IMR-90 (cell line): ENCODE measurements around the gene POLR1H. TPM values are rescaled to one million over a fixed set of nuclear protein-coding genes. Genes with fewer than 3 reads are reported as not detected.

Experiments
- ATAC-seq: fragments of 200-7000 bp; cut with Tn5 transposase; 2 replicates; pipeline ENCODE4 v1.9.1; 2020; ENCODE audit warnings: low read depth, mild to moderate bottlenecking, moderate library complexity
- BruUV-seq: library from RNA; stranded (reverse); fragments of 400-500 nt; replicated peaks from 2 replicates; lab custom pipeline; 2021; lab: Mats Ljungman, UMichigan
- CTCF ChIA-PET: fragments of 300-600 bp; formaldehyde crosslinking; extraction: SDS; loops from one replicate; lab custom pipeline; 2021; ENCODE audit warnings: antibody characterized with exemption; lab: Yijun Ruan, JAX
- POLR2A ChIA-PET: fragments of 300-600 bp; sonication (Branson Sonifier 250); formaldehyde crosslinking; loops from one replicate; lab custom pipeline; 2022; ENCODE audit warnings: antibody characterized with exemption; ENCODE audit not compliant: unreplicated experiment; lab: Charles Lee
- DNase-seq: peaks from one replicate; pipeline ENCODE4 v3.0.0; 2013
- H2AFZ ChIP-seq: replicated peaks from 2 replicates; pipeline ENCODE3; 2013; ENCODE audit warnings: low read length, mild to moderate bottlenecking; ENCODE audit not compliant: poor library complexity
- H2AK5ac ChIP-seq: 2 replicates; pipeline ENCODE4 v1.6.1; 2013; ENCODE audit warnings: low read depth, low read length, inconsistent platforms
- H2AK9ac ChIP-seq: replicated peaks from 2 replicates; pipeline ENCODE3; 2013; ENCODE audit warnings: mild to moderate bottlenecking, low read depth, low read length, moderate library complexity; ENCODE audit not compliant: poor library complexity
- H2BK120ac ChIP-seq: 2 replicates; pipeline ENCODE4 v1.6.1; 2013; ENCODE audit warnings: low read depth, low read length, inconsistent platforms
- H2BK15ac ChIP-seq: 3 replicates; pipeline ENCODE4 v1.6.1; 2013; ENCODE audit warnings: low read depth, low read length, inconsistent platforms
- H2BK20ac ChIP-seq: 2 replicates; pipeline ENCODE4 v1.6.1; 2013; ENCODE audit warnings: low read depth, mild to moderate bottlenecking, inconsistent platforms, low read length, moderate library complexity
- H2BK5ac ChIP-seq: 2 replicates; pipeline ENCODE4 v1.6.1; 2013; ENCODE audit warnings: mild to moderate bottlenecking, low read depth, low read length, inconsistent platforms; ENCODE audit not compliant: poor library complexity, severe bottlenecking
- H3K14ac ChIP-seq: replicated peaks from 2 replicates; pipeline ENCODE4 v1.6.1; 2013; ENCODE audit warnings: low read depth, low read length, inconsistent platforms
- H3K18ac ChIP-seq: 2 replicates; pipeline ENCODE4 v1.6.1; 2013; ENCODE audit warnings: low read depth, low read length, control low read depth
- H3K23ac ChIP-seq: 2 replicates; pipeline ENCODE4 v1.6.1; 2013; ENCODE audit warnings: low read depth, low read length, inconsistent platforms
- H3K27ac ChIP-seq: 2 replicates; pipeline ENCODE4 v1.5.1; 2013; ENCODE audit warnings: mild to moderate bottlenecking, control low read depth, low read length; ENCODE audit not compliant: insufficient read depth
- H3K27me3 ChIP-seq: 2 replicates; pipeline ENCODE4 v1.6.1; 2013; ENCODE audit warnings: low read length; ENCODE audit not compliant: control insufficient read depth, insufficient read depth
- H3K36me3 ChIP-seq: 2 replicates; pipeline ENCODE4 v1.6.1; 2013; ENCODE audit warnings: low read length, mixed read lengths; ENCODE audit not compliant: control insufficient read depth, insufficient read depth
- H3K4ac ChIP-seq: 2 replicates; pipeline ENCODE4 v1.6.1; 2013; ENCODE audit warnings: low read depth, low read length, inconsistent platforms
- H3K4me1 ChIP-seq: 2 replicates; pipeline ENCODE4 v1.6.1; 2013; ENCODE audit warnings: low read length, mixed read lengths; ENCODE audit not compliant: control insufficient read depth, insufficient read depth
- H3K4me2 ChIP-seq: 2 replicates; pipeline ENCODE4 v1.6.1; 2013; ENCODE audit warnings: low read depth, mild to moderate bottlenecking, control low read depth, low read length, moderate library complexity
- H3K4me3 ChIP-seq: 2 replicates; pipeline ENCODE4 v1.5.1; 2013; ENCODE audit warnings: low read depth, mild to moderate bottlenecking, control low read depth, low read length, moderate library complexity; ENCODE audit not compliant: insufficient read depth
- H3K56ac ChIP-seq: 2 replicates; pipeline ENCODE4 v1.6.1; 2013; ENCODE audit warnings: low read length, inconsistent platforms; ENCODE audit not compliant: insufficient read depth; ENCODE audit errors: extremely low read depth
- H3K79me1 ChIP-seq, 2 experiments: 2 replicates each; pipeline ENCODE4 v1.6.1; 2013; ENCODE audit warnings: low read length in 2 of 2, inconsistent platforms in 1 of 2, low read depth in 1 of 2
- H3K9ac ChIP-seq: 2 replicates; pipeline ENCODE4 v1.6.1; 2013; ENCODE audit warnings: low read depth, low read length, control low read depth
- H3K9me1 ChIP-seq: 2 replicates; pipeline ENCODE4 v1.6.1; 2013; ENCODE audit warnings: low read length, inconsistent platforms; ENCODE audit not compliant: insufficient read depth
- H3K9me3 ChIP-seq: 2 replicates; pipeline ENCODE4 v1.6.1; 2013; ENCODE audit warnings: low read length; ENCODE audit not compliant: control insufficient read depth, insufficient read depth
- H4K20me1 ChIP-seq: 2 replicates; pipeline ENCODE4 v1.6.1; 2013; ENCODE audit warnings: low read length, inconsistent platforms; ENCODE audit not compliant: insufficient read depth
- H4K5ac ChIP-seq: 2 replicates; pipeline ENCODE4 v1.6.1; 2013; ENCODE audit warnings: mild to moderate bottlenecking, low read depth, low read length, control low read depth
- H4K8ac ChIP-seq, 2 experiments: 2 replicates each; pipeline ENCODE4 v1.6.1; 2013; ENCODE audit warnings: low read depth in 2 of 2, low read length in 2 of 2, control low read depth in 1 of 2, inconsistent platforms in 1 of 2
- H4K91ac ChIP-seq: 2 replicates; pipeline ENCODE4 v1.6.1; 2013; ENCODE audit warnings: low read depth, low read length, inconsistent platforms; ENCODE audit not compliant: insufficient read depth
- BHLHE40 ChIP-seq: fragments of 150-350 bp; IDR thresholded peaks from 2 replicates; pipeline ENCODE4 v1.6.1; 2016; ENCODE audit warnings: mild to moderate bottlenecking, low read depth, low read length
- CEBPB ChIP-seq: IDR thresholded peaks from 2 replicates; pipeline ENCODE4 v1.6.1; 2012; ENCODE audit warnings: low read depth, low read length, improper control_type of control experiment
- CHD1 ChIP-seq: IDR thresholded peaks from 2 replicates; pipeline ENCODE4 v1.6.1; 2012; ENCODE audit warnings: low read depth, low read length, improper control_type of control experiment
- CTCF ChIP-seq: conservative IDR thresholded peaks from 2 replicates; pipeline ENCODE4 v1.5.1; 2012; ENCODE audit warnings: mild to moderate bottlenecking, low read depth, low read length, improper control_type of control experiment
- ELK1 ChIP-seq: fragments of 150-350 bp; IDR thresholded peaks from 2 replicates; pipeline ENCODE4 v1.6.1; 2016; ENCODE audit warnings: low read depth, mild to moderate bottlenecking, low read length, moderate library complexity, borderline replicate concordance
- FOS ChIP-seq: fragments of 150-350 bp; IDR thresholded peaks from 2 replicates; pipeline ENCODE4 v1.6.1; 2016; ENCODE audit warnings: low read depth, low read length
- MAFK ChIP-seq: IDR thresholded peaks from 2 replicates; pipeline ENCODE4 v1.6.1; 2012; ENCODE audit warnings: low read depth, low read length, improper control_type of control experiment
- MAZ ChIP-seq: IDR thresholded peaks from 2 replicates; pipeline ENCODE4 v1.6.1; 2012; ENCODE audit warnings: low read depth, mild to moderate bottlenecking, low read length, improper control_type of control experiment, moderate library complexity, borderline replicate concordance
- MXI1 ChIP-seq: IDR thresholded peaks from 2 replicates; pipeline ENCODE4 v1.6.1; 2012; ENCODE audit warnings: low read depth, mild to moderate bottlenecking, low read length, moderate library complexity, borderline replicate concordance
- NFE2L2 ChIP-seq: fragments of 150-350 bp; IDR thresholded peaks from 2 replicates; pipeline ENCODE4 v1.6.1; 2016; ENCODE audit warnings: low read depth, mild to moderate bottlenecking, low read length
- POLR2A ChIP-seq: IDR thresholded peaks from 2 replicates; pipeline ENCODE4 v1.6.1; 2012; ENCODE audit warnings: mild to moderate bottlenecking, low read depth, low read length
- RAD21 ChIP-seq: IDR thresholded peaks from 2 replicates; pipeline ENCODE4 v1.6.1; 2012; ENCODE audit warnings: low read length, improper control_type of control experiment
- RCOR1 ChIP-seq: IDR thresholded peaks from 2 replicates; pipeline ENCODE4 v1.6.1; 2012; ENCODE audit warnings: mild to moderate bottlenecking, low read length, improper control_type of control experiment; ENCODE audit not compliant: insufficient replicate concordance
- RFX5 ChIP-seq: IDR thresholded peaks from 2 replicates; pipeline ENCODE4 v1.8.0; 2012; ENCODE audit warnings: low read depth, mild to moderate bottlenecking, low read length, moderate library complexity
- SMC3 ChIP-seq: fragments of 150-350 bp; IDR thresholded peaks from 2 replicates; pipeline ENCODE4 v1.6.1; 2016; ENCODE audit warnings: low read depth, mild to moderate bottlenecking, antibody characterized with exemption, low read length, moderate library complexity
- USF2 ChIP-seq: fragments of 150-350 bp; IDR thresholded peaks from 2 replicates; pipeline ENCODE4 v1.6.1; 2017; ENCODE audit warnings: mild to moderate bottlenecking, antibody characterized with exemption, low read length, low read depth
- WGBS, 2 experiments: methylation state at CpG; one replicate each; pipeline versions ENCODE4 v1.1.5 to v1.1.7; 2013; ENCODE audit warnings: missing lambda C conversion rate in 2 of 2; ENCODE audit not compliant: insufficient read length in 1 of 2; ENCODE audit errors: extremely low coverage in 2 of 2; 5-methylcytosine and 5-hydroxymethylcytosine counted together
- dilution Hi-C: fragments of 300-500 bp; cut with HindIII; formaldehyde crosslinking; loops from one replicate; pipeline ENCODE4 v1.14.3; 2018; ENCODE audit warnings: low sequenced_read_pairs; ENCODE audit not compliant: unreplicated experiment
- in situ Hi-C: fragments of 300-500 bp; cut with MboI; formaldehyde crosslinking; loops from 3 replicates; pipeline ENCODE4 v1.14.3; 2019; ENCODE audit warnings: low sequenced_read_pairs, inconsistent platforms, mixed read lengths
- intact Hi-C: fragments of 100-400 bp; cut with micrococcal nuclease; formaldehyde crosslinking; loops from 2 replicates; pipeline ENCODE4 v1.10.0; 2022
- polyA plus RNA-seq, 3 experiments: library from polyadenylated mRNA; depleted of rRNA; stranded (reverse); fragments of >200 nt; gene quantifications; 2 replicates each; pipeline ENCODE4 v1.2.3, GENCODE V29; 2012; ENCODE audit warnings: low replicate concordance in 1 of 3
- total RNA-seq: library from RNA; depleted of rRNA; stranded (reverse); fragments of >200 nt; gene quantifications from 2 replicates; pipeline ENCODE4 v1.2.3, GENCODE V29; 2012

POLR1H gene
- total and polyA plus RNA-seq, 2 of the 4 experiments (the other 2 are of a cell fraction): 24.6 to 34.6 TPM

GRCh38 chr6:30043744-30044143 lies 17.3 kb upstream of the POLR1H start:
- H4K91ac ChIP-seq: no peak overlapping the region
- H2AFZ ChIP-seq: no peak overlapping the region
- no peak overlapping the region for H3K14ac ChIP-seq
- H4K20me1 ChIP-seq: no peaks in the 10 kb centered on the region; the same call in 1 of the 2 replicates
- no peaks in the 10 kb centered on the region for H3K36me3 ChIP-seq
- H3K56ac ChIP-seq: no peak overlapping the region
- no peaks in the 10 kb centered on the region for H3K27me3 ChIP-seq
- BruUV-seq: no TSS peak
- no peak overlapping the region for H4K8ac ChIP-seq
- peaks cover 8% of the 10 kb centered on the region for H3K9me1 ChIP-seq
- H4K5ac ChIP-seq: no peak overlapping the region
- no peak overlapping the region for H3K23ac ChIP-seq
- in situ Hi-C loops (no loop called here), dilution Hi-C loops (no loop called here), intact Hi-C loops (no loop called here)
- H3K4me2 ChIP-seq: no peak overlapping the region
- H3K79me1 ChIP-seq: no peaks in the 10 kb centered on the region; a peak in 1 of 4 replicates
- 100% methylated on average over 1 of the region's 2 CpGs; no CpG with 5 or more reads in 1 of the 2 experiments for WGBS, 2 experiments
- no peak for ATAC-seq
- TF ChIP-seq CTCF (no peak), BHLHE40 (no peak), USF2 (no peak), CHD1 (no peak), FOS (no peak), RFX5 (no peak), RAD21 (no peak), SMC3 (no peak), ELK1 (no peak), CEBPB (no peak), NFE2L2 (no peak), MAZ (no peak), MXI1 (no peak), MAFK (no peak), RCOR1 (no peak), POLR2A (no peak)
- no peak overlapping the region for H2BK20ac ChIP-seq
- POLR2A ChIA-PET: no interaction called here
- no peak overlapping the region for H2BK5ac ChIP-seq
- H3K4me1 ChIP-seq: peaks cover 6% of the 10 kb centered on the region
- no peak overlapping the region for H3K18ac ChIP-seq
- H2AK5ac ChIP-seq: no peak overlapping the region
- no peak overlapping the region for H3K4ac ChIP-seq
- no peak overlapping the region for H2BK15ac ChIP-seq
- DNase-seq: no peak
- no peak overlapping the region for H3K9ac ChIP-seq
- no peak overlapping the region for H3K4me3 ChIP-seq
- CTCF ChIA-PET: no interaction called here
- no peak overlapping the region for H3K27ac ChIP-seq
- no peak overlapping the region for H2AK9ac ChIP-seq
- no peak overlapping the region for H2BK120ac ChIP-seq
- H3K9me3 ChIP-seq: no peaks in the 10 kb centered on the region
